OCI-M2 (cell line): ENCODE data around the gene ALG1L2.
"Not testable (repeated sequence)": the region's sequence is repeated elsewhere in the genome, so short reads cannot be mapped to it uniquely, and the experiment has no call there.

Experiments
- DNase-seq: peaks from one replicate; lab custom pipeline; 2025; ENCODE audit not compliant: unreplicated experiment; lab: John Stamatoyannopoulos, UW

Gene ALG1L2

GRCh38 chr3:130122891-130123775, 41.5 kb downstream of the ALG1L2 start:
- DNase-seq = not testable (repeated sequence)

DNA sequence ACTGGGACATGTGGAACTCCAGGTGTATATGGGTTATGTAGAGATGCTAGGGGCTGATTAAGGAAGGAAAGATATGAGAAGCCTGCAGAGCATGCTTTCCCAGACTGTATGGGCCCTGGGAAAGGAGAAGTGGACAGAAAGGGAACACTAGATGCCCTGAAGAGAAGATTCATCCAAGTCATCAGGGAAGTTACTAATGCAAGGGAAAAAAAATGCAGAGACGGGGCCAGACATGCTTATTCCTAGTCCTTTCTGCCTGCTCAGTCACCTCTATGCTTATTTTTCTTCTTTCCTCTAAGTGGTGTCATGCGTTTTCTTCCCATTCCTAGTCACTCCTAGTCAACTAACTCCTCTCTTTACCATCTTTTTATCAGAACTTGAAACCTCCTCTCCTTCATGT, 43.8 kb downstream of the ALG1L2 start:
- not testable (repeated sequence) for DNase-seq

DNA sequence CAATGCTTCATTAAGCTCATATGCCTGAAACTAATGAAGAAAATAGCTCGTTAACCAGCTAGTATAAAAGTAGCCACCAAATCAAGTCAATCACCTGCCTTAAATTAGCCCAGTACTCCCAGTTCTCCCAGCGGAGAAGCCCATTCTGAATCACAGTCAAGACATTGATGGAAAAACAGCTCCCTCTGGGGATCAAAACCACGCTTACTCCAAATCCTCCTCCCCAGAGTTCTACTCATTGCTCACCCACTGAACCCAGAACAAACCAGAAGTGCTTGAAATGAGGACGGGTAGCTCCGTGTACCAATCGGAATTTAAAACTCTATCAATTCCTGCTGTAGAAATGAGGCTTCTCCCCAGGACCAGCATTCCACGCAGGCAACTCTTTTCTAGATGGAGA, 54.7 kb downstream of the ALG1L2 start:
- not testable (repeated sequence) for DNase-seq

DNA sequence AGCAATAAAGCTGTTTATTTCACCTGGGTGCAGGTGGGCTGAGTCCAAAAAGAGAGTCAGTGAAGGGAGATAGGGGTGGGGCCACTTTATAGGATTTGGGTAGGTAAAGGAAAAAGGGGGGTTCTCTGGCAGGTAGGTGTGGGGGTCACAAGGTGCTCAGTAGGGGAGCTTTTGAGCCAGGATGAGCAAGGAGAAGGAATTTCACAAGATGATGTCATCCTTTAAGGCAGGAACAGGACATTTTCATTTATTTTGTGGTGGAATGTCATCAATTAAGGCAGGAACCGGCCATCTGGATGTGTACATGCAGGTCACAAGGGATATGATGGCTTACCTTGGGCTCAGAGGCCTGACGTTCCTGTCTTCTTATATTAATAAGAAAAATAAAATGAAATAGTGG, 56.1 kb downstream of the ALG1L2 start:
- not testable (repeated sequence) for DNase-seq

DNA sequence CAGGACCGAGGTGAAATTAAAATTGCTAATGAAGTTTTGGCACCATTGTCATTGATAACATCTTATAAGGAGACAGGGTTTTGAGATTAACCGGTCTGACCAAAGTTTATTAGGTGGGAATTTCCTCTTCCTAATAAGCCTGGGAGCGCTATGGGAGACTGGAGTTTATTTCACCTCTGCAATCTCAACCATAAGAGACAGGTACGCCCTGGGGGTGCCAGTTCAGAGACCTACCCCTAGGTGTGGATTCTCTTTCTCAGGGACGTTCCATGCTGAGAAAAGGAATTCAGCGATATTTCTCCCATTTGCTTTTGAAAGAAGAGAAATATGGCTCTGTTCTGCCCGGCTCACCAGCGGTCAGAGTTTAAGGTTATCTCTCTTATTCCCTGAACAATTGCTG, 57.4 kb downstream of the ALG1L2 start:
- DNase-seq = not testable (repeated sequence)

DNA sequence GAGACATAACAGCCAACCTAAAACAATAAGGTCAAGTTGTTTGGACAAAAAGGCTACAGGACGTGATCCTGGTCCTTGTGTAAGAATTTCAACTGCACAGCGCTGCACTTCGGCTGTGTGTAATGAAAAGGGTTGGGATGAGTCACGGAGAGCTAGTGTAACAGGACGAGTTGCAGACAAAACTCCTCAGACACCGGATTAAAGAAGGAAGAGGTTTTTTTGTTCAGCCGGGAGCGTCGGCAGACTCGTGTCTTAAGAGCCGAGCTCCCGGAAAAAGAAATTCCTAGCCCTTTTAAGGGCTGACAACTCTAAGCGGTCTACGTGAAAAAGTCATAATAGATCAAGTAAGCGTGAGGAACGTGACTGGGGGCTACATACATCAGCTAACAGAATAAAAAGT, 59.1 kb downstream of the ALG1L2 start:
- not testable (repeated sequence) for DNase-seq

GRCh38 chr3:130143648-130144327, 62.2 kb downstream of the ALG1L2 start:
- not testable (repeated sequence) for DNase-seq

GRCh38 chr3:130144328-130144650, 62.7 kb downstream of the ALG1L2 start:
- not testable (repeated sequence) for DNase-seq

GRCh38 chr3:130145456-130145855, 63.8 kb downstream of the ALG1L2 start:
- not testable (repeated sequence) for DNase-seq

- DNase-seq = peak; percentile 6
Observed at GRCh38 chr3:130146465-130146864, 64.8 kb downstream of the ALG1L2 start.
